K562 (cell line): Measurements from ENCODE around the gene EML2.

Source experiments
- CTCF ChIP-seq, 3 experiments: IDR thresholded peaks in 2 of 3; conservative IDR thresholded peaks in 1 of 3; 2 replicates each; pipeline ENCODE4 v1.5.1; 2011 to 2012; ENCODE audit warnings: low read length in 3 of 3, mild to moderate bottlenecking in 3 of 3, control low read depth in 2 of 3, improper control_type of control experiment in 1 of 3, inconsistent platforms in 1 of 3, low read depth in 1 of 3, mixed read lengths in 1 of 3, moderate library complexity in 1 of 3; ENCODE audit not compliant: insufficient read depth in 2 of 3
- E2F8 ChIP-seq: fragments of 450-650 bp; IDR thresholded peaks from 2 replicates; pipeline ENCODE4 v1.7.1; 2018; ENCODE audit warnings: mild to moderate bottlenecking, low read depth; ENCODE audit not compliant: partially characterized antibody
- EP300 ChIP-seq: IDR thresholded peaks from 2 replicates; pipeline ENCODE4 v1.6.1; 2012; ENCODE audit warnings: low read length, improper control_type of control experiment
- KLF16 ChIP-seq: IDR thresholded peaks from 2 replicates; pipeline ENCODE4 v1.6.1; 2016; ENCODE audit warnings: antibody characterized with exemption
- MAX ChIP-seq: sonication (generic); formaldehyde crosslinking; IDR thresholded peaks from 2 replicates; pipeline ENCODE4 v1.9.0; 2022; ENCODE audit warnings: mild to moderate bottlenecking, missing genetic modification reagents
- SIN3A ChIP-seq, 2 experiments: fragments of 150-350 bp in 1 of 2; IDR thresholded peaks; 2 replicates each; pipeline ENCODE4 v1.6.1; 2011 to 2016; ENCODE audit warnings: borderline replicate concordance in 2 of 2, low read depth in 2 of 2, low read length in 2 of 2, mild to moderate bottlenecking in 2 of 2, moderate library complexity in 2 of 2; ENCODE audit not compliant: control insufficient read depth in 1 of 2
- TARDBP ChIP-seq: fragments of 450-650 bp; IDR thresholded peaks from 2 replicates; pipeline ENCODE4 v1.6.1; 2016
- ZNF512 ChIP-seq: IDR thresholded peaks from 2 replicates; pipeline ENCODE4 v1.6.1; 2016; ENCODE audit warnings: missing genetic modification characterization, missing compliant biosample characterization
- ZNF583 ChIP-seq: fragments of 250-450 bp; sonication (Bioruptor Pico); IDR thresholded peaks from 2 replicates; pipeline ENCODE4 v1.4.0; 2020

GRCh38 chr19:45581576-45581975 lies 57.6 kb downstream of the EML2 start:
- TF ChIP-seq ZNF583 (CRISPR knock-in tag) = no peak
- TF ChIP-seq KLF16 = no peak
- no peak for TF ChIP-seq CTCF (IDR thresholded peaks at IDR 0.05 in 2 of 3, conservative IDR thresholded peaks at IDR 0.05 in 1 of 3; ENCODE audit: insufficient read depth in 2 of 3, low read depth in 1 of 3, low read length in 3 of 3)
- TF ChIP-seq EP300 = no peak
- no peak for TF ChIP-seq ZNF512 (tag)
- TF ChIP-seq MAX (CRISPR knock-in tag) = no peak
- no peak for TF ChIP-seq E2F8
- TF ChIP-seq TARDBP = no peak
- no peak for TF ChIP-seq SIN3A (IDR thresholded peaks at IDR 0.05; ENCODE audit: borderline replicate concordance in 2 of 2, control insufficient read depth in 1 of 2, low read depth in 2 of 2, low read length in 2 of 2)
